Measurements from ENCODE around the gene LRCH2.
"Not testable (repeated sequence)": the region's sequence is repeated elsewhere in the genome, so short reads cannot be mapped to it uniquely, and the experiment has no call there.

Gene LRCH2

GRCh38 chrX:115233497-115234455 is at the start of gene LRCH2:
TSS of gene LRCH2 (minus strand) at chrX:115234096. CDS start at chrX:115234041, 55 bp downstream.
- DNase-seq (ENCODE audit: low spot score) = peak; percentile 58

- DNase-seq (ENCODE audit: low spot score) = no peak
Measured at GRCh38 chrX:115269051-115269683, 35.3 kb upstream of the LRCH2 start.

GRCh38 chrX:115268421-115268820 is 34.5 kb upstream of the LRCH2 start:
- peak; percentile 2 for DNase-seq (ENCODE audit: low spot score)

GRCh38 chrX:115266300-115266699 is 32.4 kb upstream of the LRCH2 start:
- no peak for DNase-seq (ENCODE audit: low spot score)

GRCh38 chrX:115264009-115264408 is 30.1 kb upstream of the LRCH2 start:
- no peak for DNase-seq (ENCODE audit: low spot score)

- DNase-seq (ENCODE audit: low spot score) = no peak
Measured at GRCh38 chrX:115261148-115261547, 27.3 kb upstream of the LRCH2 start.

GRCh38 chrX:115260330-115260729 is 26.4 kb upstream of the LRCH2 start:
- DNase-seq (ENCODE audit: low spot score) = no peak

GRCh38 chrX:115259238-115259875 is 25.5 kb upstream of the LRCH2 start:
- DNase-seq (ENCODE audit: low spot score) = no peak

GRCh38 chrX:115257711-115258110 is 23.8 kb upstream of the LRCH2 start:
- DNase-seq (ENCODE audit: low spot score) = no peak

GRCh38 chrX:115255003-115255402 is 21.1 kb upstream of the LRCH2 start:
- DNase-seq (ENCODE audit: low spot score) = no peak

GRCh38 chrX:115251458-115252233 is 17.8 kb upstream of the LRCH2 start:
- DNase-seq (ENCODE audit: low spot score) = no peak

- no peak for DNase-seq (ENCODE audit: low spot score)
Measured at GRCh38 chrX:115237056-115237455, 3.2 kb upstream of the LRCH2 start.

GRCh38 chrX:115236560-115236959 is 2.7 kb upstream of the LRCH2 start:
- DNase-seq (ENCODE audit: low spot score) = no peak

GRCh38 chrX:115234461-115234860 is 565 bp upstream of the LRCH2 start:
- no peak for DNase-seq (ENCODE audit: low spot score)

GRCh38 chrX:115232933-115233496 is 881 bp downstream of the LRCH2 start:
- DNase-seq (ENCODE audit: low spot score) = no peak

- DNase-seq (ENCODE audit: low spot score) = no peak
Measured at GRCh38 chrX:115229337-115230003, 4.4 kb downstream of the LRCH2 start.

- peak; percentile 17 for DNase-seq (ENCODE audit: low spot score)
Measured at GRCh38 chrX:115226929-115227328, 7.0 kb downstream of the LRCH2 start.

- DNase-seq (ENCODE audit: low spot score) = not testable (repeated sequence)
Measured at GRCh38 chrX:115217346-115217745, 16.6 kb downstream of the LRCH2 start.

GRCh38 chrX:115214605-115215004 is 19.3 kb downstream of the LRCH2 start:
- DNase-seq (ENCODE audit: low spot score) = no peak

GRCh38 chrX:115214151-115214550 is 19.7 kb downstream of the LRCH2 start:
- no peak for DNase-seq (ENCODE audit: low spot score)

GRCh38 chrX:115209547-115209946 is 24.3 kb downstream of the LRCH2 start:
- DNase-seq (ENCODE audit: low spot score) = not testable (repeated sequence)

Data from Ammon's horn (tissue), 1 donor.